HEK293 (cell line): ENCODE data around the gene MGAT5B.

Experiments used
- CTCF ChIA-PET: fragments of 350-600 bp; formaldehyde crosslinking; extraction: SDS; loops from one replicate; lab custom pipeline; 2021; ENCODE audit warnings: antibody characterized with exemption; lab: Yijun Ruan, JAX
- POLR2A ChIA-PET: fragments of 300-600 bp; formaldehyde crosslinking; extraction: SDS; loops from one replicate; lab custom pipeline; 2020; ENCODE audit warnings: antibody characterized with exemption, inconsistent platforms; lab: Yijun Ruan, JAX
- H3K27ac ChIP-seq: fragments of 200-500 bp; sonication (Bioruptor generic); 2 replicates; pipeline ENCODE4 v1.5.1; 2014; ENCODE audit warnings: low read depth, low read length, control low read depth, inconsistent platforms; ENCODE audit errors: extremely low read depth
- H3K36me3 ChIP-seq, 2 experiments: fragments of 200-500 bp in 1 of 2; sonication (Bioruptor generic) in 1 of 2; 1 replicate in 1 of 2; 2 replicates in 1 of 2; pipeline ENCODE4 v1.5.1; 2014 to 2017; ENCODE audit warnings: inconsistent platforms in 2 of 2, low read length in 2 of 2; ENCODE audit not compliant: control insufficient read depth in 2 of 2, insufficient read depth in 1 of 2
- H3K4me1 ChIP-seq: fragments of 200-500 bp; sonication (Bioruptor generic); 2 replicates; pipeline ENCODE4 v1.5.1; 2014; ENCODE audit warnings: mild to moderate bottlenecking, low read length, inconsistent platforms; ENCODE audit not compliant: control insufficient read depth, insufficient read depth
- H3K4me3 ChIP-seq: 2 replicates; pipeline ENCODE4 v1.5.1; 2011; ENCODE audit warnings: low read depth, mild to moderate bottlenecking, control low read depth, low read length, moderate library complexity
- H3K9me3 ChIP-seq: fragments of 200-500 bp; sonication (Bioruptor generic); 2 replicates; pipeline ENCODE4 v1.5.1; 2014; ENCODE audit warnings: low read depth, low read length, inconsistent platforms; ENCODE audit not compliant: control insufficient read depth, insufficient read depth
- HIC1 ChIP-seq: fragments of 450-650 bp; formaldehyde crosslinking; IDR thresholded peaks from 2 replicates; pipeline ENCODE4 v1.5.1; 2016; ENCODE audit warnings: missing biosample characterization, missing genetic modification characterization
- HOXC10 ChIP-seq: sonication (generic); formaldehyde crosslinking; IDR thresholded peaks from 2 replicates; pipeline ENCODE4 v1.8.1; 2023; ENCODE audit warnings: mild to moderate bottlenecking, missing genetic modification reagents
- KLF10 ChIP-seq: fragments of 450-650 bp; IDR thresholded peaks from 2 replicates; pipeline ENCODE4 v1.5.1; 2018; ENCODE audit warnings: missing biosample characterization, mild to moderate bottlenecking, missing genetic modification characterization
- KLF17 ChIP-seq: fragments of 450-650 bp; formaldehyde crosslinking; IDR thresholded peaks from 2 replicates; pipeline ENCODE4 v1.5.1; 2016; ENCODE audit warnings: missing biosample characterization, missing genetic modification characterization
- OSR2 ChIP-seq: fragments of 450-650 bp; formaldehyde crosslinking; IDR thresholded peaks from 2 replicates; pipeline ENCODE4 v1.5.1; 2016; ENCODE audit warnings: missing biosample characterization, missing genetic modification characterization
- PRDM10 ChIP-seq: fragments of 450-650 bp; formaldehyde crosslinking; IDR thresholded peaks from 2 replicates; pipeline ENCODE4 v1.5.1; 2016; ENCODE audit warnings: missing biosample characterization, missing genetic modification characterization
- SCRT2 ChIP-seq: fragments of 450-650 bp; formaldehyde crosslinking; IDR thresholded peaks from 2 replicates; pipeline ENCODE4 v1.5.1; 2016; ENCODE audit warnings: missing biosample characterization, missing genetic modification characterization
- SP3 ChIP-seq: fragments of 450-650 bp; formaldehyde crosslinking; IDR thresholded peaks from 2 replicates; pipeline ENCODE4 v1.5.1; 2016; ENCODE audit warnings: missing biosample characterization, missing genetic modification characterization
- SP7 ChIP-seq: fragments of 450-650 bp; formaldehyde crosslinking; IDR thresholded peaks from 2 replicates; pipeline ENCODE4 v1.5.1; 2016; ENCODE audit warnings: missing biosample characterization, missing genetic modification characterization
- YY2 ChIP-seq: fragments of 450-650 bp; formaldehyde crosslinking; IDR thresholded peaks from 2 replicates; pipeline ENCODE4 v1.5.1; 2016; ENCODE audit warnings: missing biosample characterization, missing genetic modification characterization
- ZBTB20 ChIP-seq: fragments of 450-650 bp; formaldehyde crosslinking; IDR thresholded peaks from 2 replicates; pipeline ENCODE4 v1.5.1; 2016; ENCODE audit warnings: missing biosample characterization, missing genetic modification characterization
- ZFP69B ChIP-seq: fragments of 450-650 bp; formaldehyde crosslinking; IDR thresholded peaks from 2 replicates; pipeline ENCODE4 v1.5.1; 2016; ENCODE audit warnings: missing biosample characterization, missing genetic modification characterization
- ZNF112 ChIP-seq: fragments of 450-650 bp; formaldehyde crosslinking; IDR thresholded peaks from 2 replicates; pipeline ENCODE4 v1.5.0; 2017; ENCODE audit warnings: missing biosample characterization, missing genetic modification characterization
- ZNF148 ChIP-seq: fragments of 450-650 bp; formaldehyde crosslinking; IDR thresholded peaks from 2 replicates; pipeline ENCODE4 v1.5.0; 2017; ENCODE audit warnings: missing biosample characterization, missing genetic modification characterization, borderline replicate concordance
- ZNF169 ChIP-seq: fragments of 450-650 bp; formaldehyde crosslinking; IDR thresholded peaks from 2 replicates; pipeline ENCODE4 v1.5.1; 2016; ENCODE audit warnings: missing biosample characterization, missing genetic modification characterization
- ZNF202 ChIP-seq: fragments of 450-650 bp; formaldehyde crosslinking; IDR thresholded peaks from 2 replicates; pipeline ENCODE4 v1.5.1; 2016; ENCODE audit warnings: missing biosample characterization, missing genetic modification characterization, borderline replicate concordance
- ZNF239 ChIP-seq: fragments of 450-650 bp; formaldehyde crosslinking; IDR thresholded peaks from 2 replicates; pipeline ENCODE4 v1.5.1; 2016; ENCODE audit warnings: missing biosample characterization, missing genetic modification characterization
- ZNF354C ChIP-seq: fragments of 450-650 bp; formaldehyde crosslinking; IDR thresholded peaks from 2 replicates; pipeline ENCODE4 v1.5.1; 2016; ENCODE audit warnings: missing biosample characterization, missing genetic modification characterization, low read depth, borderline replicate concordance
- ZNF426 ChIP-seq: fragments of 450-650 bp; formaldehyde crosslinking; IDR thresholded peaks from 2 replicates; pipeline ENCODE4 v1.5.1; 2017; ENCODE audit warnings: missing biosample characterization, missing genetic modification characterization, mild to moderate bottlenecking, inconsistent platforms, moderate library complexity
- ZNF449 ChIP-seq: fragments of 450-650 bp; formaldehyde crosslinking; IDR thresholded peaks from 2 replicates; pipeline ENCODE4 v1.5.1; 2017; ENCODE audit warnings: missing biosample characterization, mild to moderate bottlenecking, missing genetic modification characterization, moderate library complexity
- ZNF48 ChIP-seq: fragments of 450-650 bp; formaldehyde crosslinking; IDR thresholded peaks from 2 replicates; pipeline ENCODE4 v1.5.1; 2016; ENCODE audit warnings: missing biosample characterization, missing genetic modification characterization
- ZNF548 ChIP-seq: fragments of 450-650 bp; formaldehyde crosslinking; IDR thresholded peaks from 2 replicates; pipeline ENCODE4 v1.5.1; 2016; ENCODE audit warnings: missing biosample characterization, missing genetic modification characterization
- ZNF623 ChIP-seq: fragments of 450-650 bp; formaldehyde crosslinking; IDR thresholded peaks from 2 replicates; pipeline ENCODE4 v1.5.1; 2016; ENCODE audit warnings: missing biosample characterization, missing genetic modification characterization
- ZNF658 ChIP-seq: fragments of 450-650 bp; formaldehyde crosslinking; IDR thresholded peaks from 2 replicates; pipeline ENCODE4; 2016; ENCODE audit warnings: missing biosample characterization, missing genetic modification characterization
- ZNF777 ChIP-seq: fragments of 450-650 bp; formaldehyde crosslinking; IDR thresholded peaks from 2 replicates; pipeline ENCODE4 v1.5.1; 2017; ENCODE audit warnings: missing biosample characterization, missing genetic modification characterization, borderline replicate concordance
- ZSCAN16 ChIP-seq: fragments of 450-650 bp; formaldehyde crosslinking; IDR thresholded peaks from 2 replicates; pipeline ENCODE4 v1.5.1; 2016; ENCODE audit warnings: missing biosample characterization, missing genetic modification characterization

Gene MGAT5B

GRCh38 chr17:76884995-76885893 is 17.0 kb downstream of the MGAT5B start (continued):
- TF ChIP-seq PRDM10: no peak
- no peak for TF ChIP-seq HOXC10 (CRISPR knock-in tag)
- 0 out of 2 replicates have a peak, but pooled peaks have one; percentile 53 for TF ChIP-seq KLF10 (tag by site-specific recombination)
- peak; percentile 21; the same call in 1 of the 2 replicates for TF ChIP-seq SP7 (tag by site-specific recombination)
- no peak for TF ChIP-seq ZNF148 (tag by site-specific recombination)
- TF ChIP-seq ZNF449 (tag by site-specific recombination): no peak
- no peak for TF ChIP-seq SP3 (tag by site-specific recombination)
- no peak for TF ChIP-seq OSR2 (tag by site-specific recombination)
- TF ChIP-seq HIC1 (tag by site-specific recombination): no peak
- TF ChIP-seq KLF17: peak; percentile 87
- no peak for TF ChIP-seq ZNF548 (tag by site-specific recombination)

GRCh38 chr17:76885894-76886290 is 17.7 kb downstream of the MGAT5B start:
- ChIA-PET POLR2A (no interaction called here), CTCF (interaction anchor here (0.8 to 1.4 kb wide), 2 partner anchors 160 to 170 kb away, joined by 3 read pairs; partner anchors contain the start of genes JMJD6 and METTL23)
- Histone ChIP-seq H3K4me3 (no peak overlapping the region), H3K27ac (no peak overlapping the region), H3K9me3 (no peaks in the 10 kb centered on the region), H3K4me1 (no peaks in the 10 kb centered on the region), H3K36me3 (no peaks in the 10 kb centered on the region)
- no peak for TF ChIP-seq ZNF426 (tag by site-specific recombination)
- no peak for TF ChIP-seq ZNF112 (tag by site-specific recombination)
- no peak for TF ChIP-seq ZNF548 (tag by site-specific recombination)
- TF ChIP-seq ZNF623 (tag by site-specific recombination): no peak
- no peak for TF ChIP-seq ZNF658 (tag by site-specific recombination)
- TF ChIP-seq ZNF202: no peak
- no peak for TF ChIP-seq SCRT2 (tag by site-specific recombination)
- no peak for TF ChIP-seq ZNF777
- TF ChIP-seq ZFP69B (tag by site-specific recombination): no peak
- no peak for TF ChIP-seq ZNF169 (tag by site-specific recombination)
- no peak for TF ChIP-seq YY2 (tag by site-specific recombination)
- no peak for TF ChIP-seq ZNF354C
- no peak for TF ChIP-seq ZNF48 (tag by site-specific recombination)
- TF ChIP-seq ZSCAN16 (tag by site-specific recombination): no peak
- no peak for TF ChIP-seq ZNF239 (tag by site-specific recombination)
- TF ChIP-seq ZBTB20: no peak
